ENCODE measurements around the gene TYROBP.
A peak's percentile ranks its signal among the peaks of the same experiment; 100 is the strongest.
"Not testable (repeated sequence)": the region's sequence is repeated elsewhere in the genome, so short reads cannot be mapped to it uniquely, and the experiment has no call there.

Gene TYROBP

GRCh38 chr19:35908010-35908441 lies at the start of gene TYROBP:
TYROBP (minus strand) TSS chr19:35908295; CDS start chr19:35908228, 67 bp downstream.
- DNase-seq (ENCODE audit: low spot score), result no peak

- DNase-seq (ENCODE audit: low spot score), result not testable (repeated sequence)
Observed at GRCh38 chr19:35957411-35957810, 49.3 kb upstream of the TYROBP start.

GRCh38 chr19:35955881-35956634 lies 48.0 kb upstream of the TYROBP start:
- DNase-seq (ENCODE audit: low spot score), result no peak

- DNase-seq (ENCODE audit: low spot score), result no peak
Observed at GRCh38 chr19:35949131-35949530, 41.0 kb upstream of the TYROBP start.

GRCh38 chr19:35946203-35946602 lies 38.1 kb upstream of the TYROBP start:
- DNase-seq (ENCODE audit: low spot score), result no peak

- DNase-seq (ENCODE audit: low spot score), result no peak
Observed at GRCh38 chr19:35945121-35945790, 37.2 kb upstream of the TYROBP start.

- DNase-seq (ENCODE audit: low spot score), result no peak
Observed at GRCh38 chr19:35944556-35944955, 36.5 kb upstream of the TYROBP start.

GRCh38 chr19:35943321-35944301 lies 35.5 kb upstream of the TYROBP start:
- DNase-seq (ENCODE audit: low spot score), result no peak

- DNase-seq (ENCODE audit: low spot score), result no peak
Observed at GRCh38 chr19:35942235-35942634, 34.1 kb upstream of the TYROBP start.

GRCh38 chr19:35940839-35941238 lies 32.7 kb upstream of the TYROBP start:
- DNase-seq (ENCODE audit: low spot score), result no peak

GRCh38 chr19:35940078-35940775 lies 32.1 kb upstream of the TYROBP start:
- peak; percentile 3 for DNase-seq (ENCODE audit: low spot score)

GRCh38 chr19:35939307-35940077 lies 31.4 kb upstream of the TYROBP start:
- DNase-seq (ENCODE audit: low spot score), result no peak

- DNase-seq (ENCODE audit: low spot score), result no peak
Observed at GRCh38 chr19:35938282-35939224, 30.5 kb upstream of the TYROBP start.

- no peak for DNase-seq (ENCODE audit: low spot score)
Observed at GRCh38 chr19:35937345-35938281, 29.5 kb upstream of the TYROBP start.

GRCh38 chr19:35936738-35937268 lies 28.7 kb upstream of the TYROBP start:
- no peak for DNase-seq (ENCODE audit: low spot score)

GRCh38 chr19:35935911-35936737 lies 28.0 kb upstream of the TYROBP start, which contains the start of gene LRFN3:
LRFN3 (plus strand) TSS chr19:35936374; CDS start chr19:35939426, 3,052 bp downstream.
- DNase-seq (ENCODE audit: low spot score), result peak; percentile 89

GRCh38 chr19:35932291-35932936 lies 24.3 kb upstream of the TYROBP start:
- DNase-seq (ENCODE audit: low spot score), result no peak
